Activated CD4-positive, alpha-beta T cell treated with anti-CD3 and anti-CD28 coated beads, Interleukin-2, amount 50 U/mL, for 16 hours (primary cell): ENCODE results near the gene NMBR.
"Not testable (repeated sequence)": the region's sequence is repeated elsewhere in the genome, so short reads cannot be mapped to it uniquely, and the experiment has no call there.

ENCODE experiments used
- DNase-seq: peaks from one replicate; pipeline ENCODE4 v3.0.0-alpha.2; 2020

Gene NMBR

DNA sequence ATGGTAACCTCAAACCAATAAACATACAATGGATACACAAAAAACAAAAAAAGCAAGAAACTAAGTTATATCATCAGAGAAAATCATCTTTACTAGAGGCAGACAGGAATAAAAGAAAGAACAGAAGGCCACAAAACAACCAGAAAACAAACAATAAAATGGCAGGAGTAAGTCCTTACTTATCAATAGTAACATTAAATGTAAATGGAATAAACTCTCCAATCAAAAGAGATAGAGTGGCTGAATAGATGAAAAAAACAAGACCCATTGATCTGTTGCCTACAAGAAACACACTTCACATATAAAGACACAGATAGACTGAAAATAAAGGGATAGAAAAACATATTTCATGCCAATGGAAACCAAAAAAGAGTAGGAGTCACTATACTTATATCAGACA is 95.5 kb downstream of the NMBR start:
- no peak for DNase-seq

- DNase-seq, result no peak
Measured at GRCh38 chr6:142048593-142048980, 98.3 kb downstream of the NMBR start.

DNA sequence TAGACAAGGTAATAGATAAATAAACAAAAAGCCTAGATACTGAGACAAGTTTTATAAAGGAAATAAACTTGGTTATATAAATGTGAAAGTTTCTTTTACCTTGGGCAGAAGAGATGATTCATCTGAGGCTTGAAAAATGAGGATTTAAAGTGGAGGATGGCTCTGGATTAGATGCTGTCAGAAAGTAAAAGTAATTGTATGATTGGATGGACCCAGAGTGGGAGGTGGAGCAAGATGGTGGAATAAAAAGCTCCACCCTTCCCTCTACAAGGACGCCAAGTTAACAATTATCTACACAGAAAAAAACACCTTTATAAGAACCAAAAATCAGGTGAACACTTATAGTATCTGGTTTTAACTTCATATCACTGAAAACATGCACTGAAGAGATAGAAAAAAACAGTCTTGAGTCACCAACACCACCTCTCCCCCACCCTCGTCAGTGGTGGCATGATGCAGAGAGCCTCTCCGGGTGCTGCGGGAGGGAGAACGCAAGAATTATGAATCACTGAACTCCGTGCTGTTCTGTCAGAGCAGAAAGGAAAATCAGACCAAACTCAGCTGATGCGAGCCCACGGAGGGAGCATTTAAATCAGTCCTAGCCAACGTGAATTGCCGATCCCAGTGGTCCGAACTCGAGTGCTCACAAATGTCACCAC is 98.9 kb downstream of the NMBR start:
- DNase-seq, result no peak

DNA sequence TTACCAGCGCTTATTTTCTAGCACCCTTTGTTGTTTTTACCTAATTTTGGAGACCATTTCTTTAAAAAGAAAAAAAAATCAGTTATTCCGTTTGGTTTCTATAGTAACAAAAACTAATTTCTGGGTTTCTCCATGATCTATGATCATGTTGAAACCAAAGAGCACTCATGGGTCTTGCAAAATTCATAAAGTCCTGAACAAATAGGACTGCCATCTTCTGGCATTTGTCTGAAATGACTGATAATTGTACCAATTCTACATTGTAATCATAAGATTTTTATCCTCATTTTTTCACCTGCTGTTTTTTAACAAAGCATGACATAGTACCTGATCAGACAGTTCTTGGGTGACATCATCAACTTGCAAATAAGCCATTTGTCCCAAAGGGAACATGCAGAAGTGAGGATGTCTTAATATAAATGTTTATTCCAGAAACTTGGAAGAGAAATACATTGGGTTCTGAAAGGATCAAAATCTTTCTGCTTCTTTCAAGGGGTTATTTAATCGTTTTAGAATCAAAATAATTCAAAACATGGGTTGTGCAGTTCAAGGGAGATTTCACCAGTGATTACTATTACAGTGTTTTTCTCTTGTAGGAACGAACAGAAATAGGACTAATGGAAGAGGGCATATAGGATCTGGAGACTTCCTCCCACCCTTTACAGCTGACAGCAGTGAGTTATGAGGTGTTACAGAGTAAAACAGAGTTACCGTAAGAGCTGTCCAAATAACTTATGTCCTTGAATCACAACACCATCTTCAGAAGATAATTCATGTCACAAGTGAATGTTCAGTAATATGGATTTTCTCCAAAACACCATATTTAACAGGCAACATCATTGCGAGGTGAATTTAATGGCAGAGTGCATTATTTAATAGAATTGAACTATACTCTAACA is 101.3 kb downstream of the NMBR start:
- DNase-seq, result no peak

- no peak for DNase-seq
Measured at GRCh38 chr6:142035890-142036289, 111.0 kb downstream of the NMBR start.

DNA sequence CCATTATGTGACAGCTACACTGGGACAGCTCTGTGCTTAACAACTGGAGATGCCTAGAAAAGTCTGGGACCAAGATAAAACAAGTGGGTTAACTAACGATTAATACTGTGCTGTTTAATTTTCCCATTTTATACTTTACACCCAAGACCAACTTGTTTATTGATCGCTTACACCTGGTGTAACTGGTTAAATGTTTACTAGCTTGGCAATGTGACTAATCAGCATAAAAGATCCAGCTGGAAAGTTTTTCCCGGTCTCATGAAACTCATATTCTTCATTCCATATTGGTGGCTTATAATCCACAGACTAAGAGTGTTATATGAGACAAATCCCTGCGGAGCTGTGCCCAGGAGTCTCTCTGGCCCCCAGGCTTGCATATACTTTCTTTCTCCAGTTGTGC is 115.9 kb downstream of the NMBR start:
- DNase-seq, result no peak

DNA sequence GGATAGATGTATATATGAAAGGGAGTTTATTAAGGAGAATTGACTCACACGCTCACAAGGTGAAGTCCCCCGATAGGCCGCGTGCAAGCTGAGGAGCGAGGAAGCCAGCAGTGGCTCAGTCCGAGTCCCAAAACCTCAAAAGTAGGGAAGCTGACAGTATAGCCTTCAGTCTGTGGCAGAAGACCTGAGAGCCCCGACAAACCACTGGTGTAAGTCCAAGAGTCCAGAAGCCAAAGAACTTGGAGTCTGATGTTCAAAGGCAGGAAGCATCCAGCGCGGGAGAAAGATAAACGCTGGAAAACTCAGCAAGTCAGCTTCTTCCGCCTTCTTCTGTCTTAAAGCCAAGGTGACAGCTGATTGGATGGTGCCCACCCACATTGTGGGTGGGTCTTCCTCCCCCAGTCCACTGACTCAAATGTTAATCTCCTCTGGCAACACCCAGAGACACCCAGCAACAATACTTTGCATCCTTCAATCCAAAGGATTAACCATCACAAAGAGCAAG is 116.8 kb downstream of the NMBR start:
- no peak for DNase-seq

DNA sequence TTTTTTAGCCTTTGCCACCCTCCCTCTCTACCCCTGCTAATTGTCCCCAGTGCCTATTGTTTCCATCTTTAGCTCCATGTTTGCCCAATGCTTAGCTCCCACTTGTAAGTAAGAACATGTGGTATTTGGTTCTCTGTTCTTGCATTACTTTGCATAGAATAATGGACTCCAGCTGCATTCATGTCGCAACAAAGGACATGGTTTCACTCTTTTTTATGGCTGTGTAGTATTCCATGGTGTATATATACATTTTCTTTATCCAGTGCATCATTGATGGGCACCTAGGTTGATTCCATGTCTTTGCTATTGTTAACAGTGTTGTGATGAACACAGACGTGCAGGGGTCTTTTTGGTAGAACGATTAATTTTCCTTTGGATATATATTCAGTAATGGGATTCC is 118.4 kb downstream of the NMBR start:
- no peak for DNase-seq

DNA sequence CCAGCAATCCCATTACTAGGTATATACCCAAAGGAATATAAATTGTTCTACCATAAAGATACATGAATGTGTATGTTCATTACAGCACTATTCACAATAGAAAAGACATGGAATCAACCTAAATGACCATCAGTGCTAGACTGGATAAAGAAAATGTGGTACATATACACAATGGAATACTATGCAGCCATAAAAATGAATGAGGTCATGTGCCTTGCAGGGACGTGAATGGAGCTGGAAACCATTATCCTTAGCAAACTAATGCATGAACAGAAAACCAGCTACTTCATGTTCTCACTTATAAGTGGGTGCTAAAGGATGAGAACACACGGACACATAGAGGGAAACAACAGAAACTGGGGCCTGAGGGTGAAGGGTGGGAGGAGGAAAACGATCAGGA is 119.1 kb downstream of the NMBR start:
- not testable (repeated sequence) for DNase-seq

DNA sequence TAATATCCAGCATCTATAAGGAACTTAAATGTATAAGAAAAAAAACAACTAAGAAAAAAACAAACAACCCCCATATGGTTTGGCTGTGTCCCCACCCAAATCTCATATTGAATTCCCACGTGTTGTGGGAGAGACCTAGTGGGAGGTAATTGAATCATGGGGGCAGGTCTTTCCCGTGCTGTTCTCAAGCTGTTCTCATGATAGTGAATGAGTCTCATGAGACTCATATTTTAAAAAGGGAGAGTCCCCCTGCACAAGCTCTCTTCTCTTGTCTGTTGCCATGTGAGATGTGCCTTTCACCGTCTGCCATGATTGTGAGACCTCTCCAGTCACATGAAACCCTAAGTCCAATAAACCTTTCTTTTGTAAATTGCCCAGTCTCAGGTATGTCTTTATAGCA is 119.8 kb downstream of the NMBR start:
- no peak for DNase-seq

- no peak for DNase-seq
Measured at GRCh38 chr6:142026471-142026870, 120.5 kb downstream of the NMBR start.
